Measurements from ENCODE around the gene PEX14.

Gene PEX14

DNA sequence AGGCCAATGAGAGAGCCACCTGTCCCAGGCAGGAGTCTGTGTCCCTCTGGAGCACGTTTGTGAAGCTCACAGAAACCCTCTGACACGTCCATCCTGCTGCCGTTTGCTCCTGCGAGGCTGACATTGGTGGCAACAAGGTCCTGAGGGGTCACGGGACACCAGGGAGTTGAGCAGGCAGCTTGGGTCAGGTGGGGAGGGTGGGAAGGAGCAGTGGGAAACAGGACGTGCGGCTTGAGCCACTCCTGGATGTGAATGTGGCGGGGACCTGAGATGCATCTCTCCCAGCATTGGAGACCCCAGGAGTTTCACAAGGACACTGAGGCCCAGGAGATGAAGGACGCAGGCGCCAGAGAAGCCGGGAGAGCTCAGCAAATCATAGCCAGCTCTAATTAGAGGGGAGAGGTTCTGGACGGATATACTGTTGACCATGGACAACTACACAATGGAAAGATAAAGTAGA is 149.0 kb downstream of the PEX14 start:
- no peak for DNase-seq

DNA sequence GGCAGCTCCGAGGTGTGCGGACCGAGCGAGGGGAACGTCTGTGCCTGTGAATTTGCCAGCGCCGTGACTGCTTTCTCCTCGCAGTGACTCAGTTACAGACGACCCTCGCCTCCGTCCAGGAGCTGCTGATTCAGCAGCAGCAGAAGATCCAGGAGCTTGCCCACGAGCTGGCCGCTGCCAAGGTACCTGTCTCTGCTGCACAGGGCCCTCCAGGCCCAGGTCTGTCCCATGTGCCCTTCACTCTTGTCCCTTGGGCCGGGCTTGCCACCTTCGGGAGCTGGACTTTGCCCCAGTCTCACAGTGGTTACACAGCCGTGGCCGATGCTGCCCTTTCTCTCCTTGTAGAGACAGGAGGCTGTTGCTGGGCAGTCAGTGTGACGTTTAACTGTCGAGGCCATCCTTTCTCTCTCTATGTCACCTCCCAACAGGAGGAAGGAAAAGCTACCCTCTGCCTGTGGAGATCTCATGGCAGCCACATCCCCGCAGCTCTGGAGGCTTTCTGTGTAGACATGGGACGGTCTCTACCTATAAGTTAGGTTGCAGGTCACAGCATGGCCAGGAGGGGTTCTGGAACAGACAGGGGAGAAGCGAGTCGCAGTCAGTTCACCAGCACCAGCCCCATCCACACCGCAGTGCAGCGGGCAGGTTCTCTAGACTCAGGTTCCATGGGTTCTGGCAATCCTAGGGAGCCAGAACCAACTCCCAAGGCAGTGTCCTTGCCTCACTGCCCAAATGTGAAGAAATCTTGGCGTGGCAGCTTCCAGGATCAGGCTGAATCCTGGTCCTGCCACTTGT is 149.7 kb downstream of the PEX14 start:
- DNase-seq, result no peak

DNA sequence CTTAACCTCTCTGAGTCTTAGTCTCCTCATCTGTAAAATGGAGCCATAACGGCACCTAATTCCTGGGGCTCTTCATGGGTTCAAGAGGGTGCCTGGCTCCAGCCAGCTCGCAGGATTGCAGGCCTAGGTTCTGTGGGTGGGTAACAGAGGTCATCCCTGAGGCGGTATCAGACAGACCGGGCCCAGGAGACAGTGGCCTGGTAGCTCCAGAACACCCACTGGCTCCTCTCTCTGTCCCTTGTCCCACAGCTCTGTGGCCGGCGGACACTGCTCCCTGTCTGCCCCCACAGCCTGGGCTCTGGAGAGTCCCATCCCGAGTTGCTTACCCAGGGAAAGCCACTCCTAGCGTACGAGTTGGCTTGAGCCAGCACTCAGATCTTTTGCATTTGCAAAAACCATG is 150.3 kb downstream of the PEX14 start:
- DNase-seq, result no peak

DNA sequence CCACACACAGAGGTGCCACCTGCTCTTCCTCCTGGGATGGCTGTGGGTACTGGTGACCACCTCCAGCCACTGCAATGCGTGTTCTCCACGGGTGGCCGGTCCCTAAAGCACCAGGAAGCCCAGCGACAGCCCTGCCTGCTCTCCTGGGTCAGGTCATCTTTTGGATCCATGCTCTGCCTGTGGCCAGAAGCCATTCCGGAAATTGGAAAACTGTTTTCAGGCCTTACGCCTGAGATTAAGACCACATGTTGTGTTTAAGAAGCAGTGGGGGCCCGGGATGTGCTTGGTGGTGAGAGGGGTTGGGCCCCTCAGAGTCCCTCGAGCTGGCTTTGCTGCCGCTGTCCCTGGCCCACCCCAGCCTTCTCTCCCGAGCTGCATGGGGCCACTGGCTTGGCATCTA is 150.8 kb downstream of the PEX14 start:
- DNase-seq, result no peak

DNA sequence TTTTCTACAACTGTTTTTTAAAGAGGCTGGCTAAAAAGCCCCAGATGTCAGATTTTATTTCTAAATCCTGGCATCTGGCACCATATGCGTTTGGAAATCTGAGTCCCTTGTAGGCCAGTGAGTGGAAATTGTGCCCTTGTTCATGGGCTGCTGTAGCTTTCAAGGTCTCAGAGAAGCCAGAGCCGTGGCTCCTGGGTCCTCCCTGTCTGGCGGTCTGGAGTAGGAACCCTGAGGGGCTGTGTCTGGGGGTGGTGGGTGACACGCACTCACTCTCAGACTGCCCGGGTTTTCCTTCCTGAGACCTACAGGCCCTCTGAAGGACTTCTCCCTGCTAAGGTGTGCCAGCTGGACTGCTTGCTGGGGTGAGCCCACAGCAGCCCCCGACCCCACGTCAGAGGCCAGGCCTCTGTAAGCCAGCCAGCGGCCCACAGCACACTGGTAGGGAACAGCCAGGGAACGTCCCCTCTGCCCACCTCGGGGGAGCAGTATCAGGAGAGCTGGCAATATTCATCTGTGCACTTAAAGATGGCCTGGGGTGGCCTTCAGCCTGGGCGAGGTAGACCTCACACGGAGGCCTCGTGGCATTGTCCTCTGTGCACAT is 151.5 kb downstream of the PEX14 start:
- no peak for DNase-seq

DNA sequence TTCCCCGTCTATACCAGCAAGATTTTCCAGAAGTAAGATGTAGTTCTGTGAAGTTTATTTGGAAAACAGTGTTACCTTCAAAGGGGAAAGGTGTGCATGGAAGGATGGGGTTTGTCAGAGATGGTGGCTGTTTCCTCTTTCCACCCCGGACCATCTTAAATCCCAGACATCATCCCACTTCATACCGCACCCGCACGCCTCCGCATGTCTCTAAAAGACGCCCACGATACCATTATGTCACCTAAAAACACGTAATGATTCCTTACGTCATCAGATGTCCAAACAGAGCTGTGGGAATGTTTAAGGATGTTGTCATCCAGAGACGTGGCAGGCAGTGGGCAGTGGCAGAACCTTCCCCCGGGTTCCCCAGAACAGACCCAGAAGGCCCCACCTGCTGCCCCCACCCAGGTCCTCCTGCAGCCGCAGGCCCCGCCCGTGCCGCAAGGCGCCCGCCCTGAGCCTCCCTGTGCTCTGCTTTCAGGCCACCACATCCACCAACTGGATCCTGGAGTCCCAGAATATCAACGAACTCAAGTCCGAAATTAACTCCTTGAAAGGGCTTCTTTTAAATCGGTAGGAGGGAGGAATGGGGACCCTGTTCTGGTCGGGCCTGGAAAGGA is 152.2 kb downstream of the PEX14 start:
- DNase-seq, result peak; percentile 55 to 63 (median 58)

DNA sequence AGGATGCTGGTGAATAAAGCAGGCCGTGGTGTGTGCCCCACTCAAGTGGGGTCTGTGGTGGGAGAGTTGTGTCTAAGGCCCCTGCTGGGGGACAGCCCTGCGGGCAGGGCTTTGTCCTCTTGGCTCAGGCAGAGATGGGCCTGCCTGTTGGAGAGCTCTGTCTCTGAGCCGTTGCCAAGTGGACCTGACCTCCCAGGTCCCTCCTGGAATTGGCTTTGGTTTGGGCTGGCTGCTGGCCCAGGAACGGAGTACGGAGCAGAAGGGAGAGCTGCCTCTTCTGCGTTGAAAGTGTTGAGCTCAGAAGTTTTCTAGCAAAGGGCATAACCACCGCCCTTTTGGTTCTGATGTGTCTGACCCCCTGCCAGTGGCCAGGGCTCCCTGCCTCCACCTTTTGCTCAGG is 153.9 kb downstream of the PEX14 start:
- DNase-seq, result no peak

DNA sequence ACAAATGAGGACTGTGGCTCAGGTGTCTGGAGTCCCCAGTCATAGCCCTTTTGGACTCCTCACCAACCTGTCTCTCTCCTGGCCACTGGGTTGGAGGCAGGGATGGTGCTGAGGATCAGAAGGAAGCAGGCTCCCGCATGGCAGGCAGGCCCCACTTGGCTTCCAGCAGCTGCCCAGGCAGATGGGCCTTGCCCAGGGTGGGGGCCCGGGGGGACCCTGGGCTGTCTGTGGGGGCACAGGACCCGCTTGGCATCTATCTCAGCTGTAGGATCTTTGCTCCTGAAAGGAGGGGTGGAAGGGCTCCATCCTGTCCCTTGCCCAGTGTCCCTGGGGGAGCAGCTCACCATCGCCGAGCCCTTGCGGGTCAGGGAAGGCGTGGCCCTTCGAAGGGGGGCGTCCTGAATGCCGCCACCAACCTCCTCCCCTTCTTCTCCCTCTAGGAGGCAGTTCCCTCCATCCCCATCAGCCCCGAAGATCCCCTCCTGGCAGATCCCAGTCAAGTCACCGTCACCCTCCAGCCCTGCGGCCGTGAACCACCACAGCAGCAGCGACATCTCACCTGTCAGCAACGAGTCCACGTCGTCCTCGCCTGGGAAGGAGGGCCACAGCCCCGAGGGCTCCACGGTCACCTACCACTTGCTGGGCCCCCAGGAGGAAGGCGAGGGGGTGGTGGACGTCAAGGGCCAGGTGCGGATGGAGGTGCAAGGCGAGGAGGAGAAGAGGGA is 154.5 kb downstream of the PEX14 start:
- no peak for DNase-seq

DNA sequence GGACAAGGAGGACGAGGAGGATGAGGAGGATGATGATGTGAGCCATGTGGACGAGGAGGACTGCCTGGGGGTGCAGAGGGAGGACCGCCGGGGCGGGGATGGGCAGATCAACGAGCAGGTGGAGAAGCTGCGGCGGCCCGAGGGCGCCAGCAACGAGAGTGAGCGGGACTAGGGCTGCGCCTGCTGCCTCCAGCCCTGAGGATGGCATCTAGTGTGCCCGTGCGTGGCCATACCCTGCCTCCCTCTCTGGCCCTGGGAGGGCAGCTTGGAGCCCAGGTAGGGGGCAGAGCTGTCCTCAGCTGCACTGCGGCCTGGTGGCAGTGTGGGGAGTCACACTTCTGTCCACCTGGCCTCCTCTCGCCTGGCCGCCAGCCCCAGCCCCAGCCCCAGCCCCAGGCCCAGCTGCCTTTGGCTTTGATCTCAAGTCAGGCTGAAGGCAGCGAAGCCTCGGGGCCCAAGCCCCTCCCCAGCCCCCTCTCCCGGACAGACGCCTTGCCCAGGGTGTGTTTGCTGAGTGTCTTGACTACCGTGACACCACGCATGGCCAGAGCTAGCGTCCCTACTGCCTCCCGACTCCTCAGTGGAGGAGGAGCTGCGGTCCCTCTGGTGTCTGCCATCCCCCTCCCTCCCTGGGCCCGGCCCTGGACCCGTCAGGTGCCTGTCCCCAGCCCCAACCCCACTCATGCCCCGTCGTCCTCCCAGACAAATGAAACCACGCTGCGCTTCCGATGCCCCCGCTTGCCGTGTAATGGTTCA is 155.2 kb downstream of the PEX14 start:
- no peak for DNase-seq

DNA sequence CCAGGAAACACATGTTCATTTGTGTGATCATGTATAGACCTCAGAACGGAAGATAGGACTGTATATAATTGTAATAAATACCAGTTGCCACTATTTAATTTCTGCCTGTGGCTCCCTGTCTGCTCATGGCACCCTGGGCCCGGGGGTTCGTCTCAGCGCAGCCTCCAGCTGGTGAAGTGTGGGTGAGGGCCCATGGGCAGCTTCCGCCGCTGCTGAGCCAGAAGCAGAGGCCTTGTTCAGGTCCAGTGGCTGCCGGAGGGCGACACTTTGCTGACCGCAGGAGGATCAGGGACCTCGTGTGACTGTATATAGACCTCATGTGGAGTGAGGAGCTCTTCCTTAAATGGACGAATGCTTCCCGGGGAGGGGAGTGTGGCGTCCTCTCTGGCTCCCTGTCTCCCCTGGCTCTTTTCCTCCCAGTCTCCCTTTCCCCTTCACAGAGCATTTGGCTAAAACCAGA is 155.9 kb downstream of the PEX14 start:
- no peak for DNase-seq

DNA sequence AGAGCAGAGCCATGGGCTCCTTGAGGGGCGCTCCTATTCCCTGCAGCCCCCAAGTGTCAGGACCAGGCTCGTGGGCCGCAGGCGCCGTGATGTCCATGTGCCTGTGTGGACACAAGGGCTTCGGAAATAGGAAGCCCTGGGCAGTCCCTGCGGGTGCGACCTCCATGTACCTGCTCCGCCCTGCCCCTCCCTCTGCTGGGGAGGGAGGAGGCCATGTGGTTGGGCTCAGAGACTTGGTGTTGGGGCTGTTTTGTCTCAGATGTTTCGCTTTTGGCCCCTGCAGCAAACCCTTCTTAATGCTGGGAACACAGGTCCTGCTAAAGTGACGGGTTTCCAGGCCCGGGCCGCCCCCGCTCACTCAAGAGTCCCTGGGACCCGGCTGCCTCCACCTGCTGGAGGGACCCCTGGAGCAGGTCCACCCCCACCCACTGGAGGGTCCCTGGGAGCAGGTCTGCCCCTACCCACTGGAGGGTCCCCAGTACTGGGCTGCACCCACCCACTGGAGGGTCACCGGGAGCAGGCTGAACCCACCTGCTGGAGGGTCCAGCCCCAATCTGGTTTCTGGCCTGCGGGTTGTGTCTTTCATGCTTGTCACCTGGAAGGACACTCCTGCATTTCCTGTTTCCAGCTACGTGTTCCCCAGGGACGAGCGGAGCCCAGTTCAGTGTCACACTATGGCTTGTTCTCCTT is 156.5 kb downstream of the PEX14 start:
- no peak for DNase-seq

DNA sequence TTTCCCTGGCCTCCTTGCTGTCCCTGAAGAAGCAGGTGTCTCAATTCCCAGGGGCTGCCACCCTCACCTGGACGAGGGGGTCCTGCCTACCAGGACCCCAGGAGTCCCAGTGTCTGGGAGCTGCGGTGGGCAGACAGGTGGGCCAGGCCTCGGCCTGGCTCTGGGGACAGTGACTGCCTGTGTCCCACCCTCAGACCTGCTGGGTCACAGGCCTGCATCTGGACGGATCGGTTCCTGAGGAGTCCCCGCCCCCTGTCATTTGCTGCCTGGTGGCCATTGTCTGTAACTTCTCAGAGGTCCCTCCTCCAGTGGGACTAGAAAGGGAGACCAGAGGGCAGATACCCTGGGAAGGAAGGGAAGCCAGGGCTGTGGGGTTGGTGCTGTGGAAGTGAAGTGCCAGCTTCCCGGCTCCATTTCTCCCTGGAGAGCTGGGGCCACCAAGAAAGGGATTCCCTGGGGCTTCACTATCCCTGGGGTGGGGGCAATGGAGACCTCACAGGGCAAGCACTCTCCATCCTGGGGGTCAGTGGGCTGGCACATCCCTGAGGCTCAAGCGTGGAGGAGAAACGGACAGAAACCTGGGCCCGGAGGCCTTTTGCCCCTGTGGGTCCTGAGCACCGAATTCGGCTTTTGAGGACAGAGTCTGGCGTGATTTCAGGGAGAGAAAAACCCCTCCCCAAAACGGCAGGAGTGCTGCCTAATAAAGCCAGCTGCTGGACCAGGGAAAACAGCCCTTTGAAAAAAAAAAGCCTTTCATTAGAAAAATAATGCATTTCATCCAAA is 157.3 kb downstream of the PEX14 start:
- DNase-seq, result no peak

DNA sequence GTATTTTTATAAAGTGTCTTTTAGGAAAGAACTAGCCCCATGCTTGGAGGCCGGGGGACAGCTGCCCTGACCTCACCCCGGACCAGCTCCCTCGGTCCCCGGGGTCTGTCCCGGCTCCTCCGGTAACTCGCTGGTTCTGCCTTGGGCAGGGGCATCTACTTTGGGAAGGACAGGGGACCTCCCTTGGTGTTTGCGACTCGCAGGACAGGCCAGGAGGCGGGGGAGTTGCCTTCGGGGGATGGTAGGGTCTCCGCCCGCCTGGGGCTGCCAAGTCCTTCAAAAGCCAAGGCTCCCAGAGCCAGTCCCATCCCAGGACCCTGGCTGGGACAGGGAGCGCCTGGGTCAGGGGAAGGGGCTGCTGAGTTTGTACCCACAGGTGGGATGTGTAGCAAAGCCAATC is 157.9 kb downstream of the PEX14 start:
- no peak for DNase-seq

DNA sequence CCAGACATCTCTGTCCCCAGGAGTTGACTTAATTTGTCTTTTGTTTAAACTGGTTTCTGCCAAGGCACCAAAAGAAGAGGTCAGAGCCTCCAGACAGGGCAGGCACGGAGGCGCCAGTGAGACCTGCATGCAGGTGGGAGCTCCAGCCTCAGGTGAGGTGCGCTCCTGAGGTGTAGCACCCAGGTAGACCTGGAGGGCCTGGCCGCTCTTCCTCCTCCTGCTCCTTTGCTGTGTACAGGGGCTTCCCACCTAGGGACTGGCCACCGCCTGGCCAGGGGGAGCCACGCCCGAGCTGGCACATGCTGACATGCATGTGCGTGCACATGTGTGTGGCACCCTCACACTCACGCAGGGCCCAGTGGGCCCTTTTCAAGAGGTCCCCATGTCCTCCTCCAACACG is 158.7 kb downstream of the PEX14 start:
- no peak for DNase-seq

DNA sequence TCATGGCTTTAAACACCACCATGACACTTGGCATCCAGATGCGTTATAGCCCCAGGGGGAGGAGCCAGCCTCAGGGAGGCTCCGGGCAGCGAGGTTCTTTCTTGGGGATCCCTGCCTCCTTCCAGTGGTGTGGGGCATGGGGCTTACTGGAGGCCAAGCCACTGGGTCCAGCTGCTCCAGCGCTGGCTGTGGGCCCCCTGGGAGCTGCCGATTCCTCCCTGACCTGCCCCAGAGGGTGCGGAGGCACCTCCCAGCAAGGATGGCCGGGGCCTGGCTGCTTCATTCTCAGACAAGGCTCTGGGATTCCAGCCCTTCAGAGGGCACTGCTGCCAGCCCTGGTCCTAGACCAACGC is 159.3 kb downstream of the PEX14 start:
- DNase-seq, result no peak

DNA sequence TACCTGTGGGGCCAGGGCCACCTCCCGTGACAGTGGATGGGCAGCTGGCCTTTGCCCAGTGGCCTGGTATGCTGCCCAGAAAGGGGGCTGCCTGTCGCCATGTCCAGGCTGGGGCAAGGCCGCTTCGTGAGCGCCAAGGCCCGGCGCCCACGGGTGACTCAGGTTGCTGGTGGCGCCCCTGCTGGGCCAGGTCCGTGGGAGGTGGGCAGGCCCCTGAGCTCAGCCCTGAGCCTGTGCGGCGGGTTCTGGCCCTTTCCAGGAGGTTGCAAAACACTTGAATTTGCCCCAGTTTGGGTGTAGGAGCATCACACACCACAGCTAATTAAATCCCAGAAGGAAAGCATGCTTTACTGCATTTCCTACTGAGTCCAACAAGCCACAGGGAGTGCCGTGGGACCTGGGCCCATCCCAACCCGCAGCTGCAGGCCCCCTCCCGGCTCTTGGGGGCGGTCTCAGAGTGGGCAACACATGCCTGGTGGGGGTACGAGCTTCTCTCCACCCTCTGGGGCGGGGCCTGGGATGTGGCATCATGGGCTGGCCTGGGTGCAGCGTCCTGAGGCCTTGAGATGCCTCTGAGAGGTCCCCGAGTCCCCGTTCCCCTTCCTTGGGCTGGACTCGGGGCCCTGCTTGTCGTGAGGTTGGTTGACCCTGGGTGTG is 159.8 kb downstream of the PEX14 start:
- DNase-seq, result no peak

DNA sequence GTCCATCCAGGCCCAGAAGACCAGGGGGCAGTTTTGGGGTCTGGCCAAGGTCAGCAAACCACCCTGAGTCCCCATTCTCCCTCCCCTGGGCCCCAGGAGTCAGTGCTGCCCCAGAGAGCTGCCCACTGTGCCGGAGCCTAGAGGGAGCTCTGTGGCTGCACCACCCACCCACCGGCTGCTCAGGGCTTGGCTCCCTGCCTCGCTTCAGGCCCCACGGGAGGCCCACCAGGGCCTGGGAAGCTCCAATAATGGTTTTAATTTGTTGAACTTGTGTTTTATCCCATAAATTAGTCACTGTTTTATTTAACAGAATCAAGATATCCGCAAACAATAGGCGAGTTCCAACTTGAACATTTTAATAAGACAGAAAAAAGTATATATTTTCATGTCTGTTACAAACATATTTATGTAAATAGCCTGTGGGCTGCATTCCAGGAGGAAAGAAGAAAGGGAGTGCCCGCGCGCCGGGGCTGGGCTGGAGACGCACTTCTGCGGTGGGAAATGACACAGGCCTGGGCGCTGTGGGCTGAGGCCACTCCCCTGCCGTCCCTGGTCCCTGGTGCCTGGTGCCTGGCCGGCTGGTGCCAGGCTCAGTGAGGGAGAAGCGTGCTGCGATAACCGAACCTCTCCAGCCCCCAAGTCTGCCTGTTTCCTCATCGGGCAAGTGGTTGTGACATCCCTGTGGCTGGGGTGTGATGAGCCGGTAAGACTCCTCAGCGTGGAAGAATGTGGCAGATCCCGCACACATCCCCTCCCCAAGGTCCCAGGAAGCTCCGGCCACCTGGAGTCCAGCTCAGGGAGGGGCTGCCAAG is 160.5 kb downstream of the PEX14 start:
- no peak for DNase-seq

DNA sequence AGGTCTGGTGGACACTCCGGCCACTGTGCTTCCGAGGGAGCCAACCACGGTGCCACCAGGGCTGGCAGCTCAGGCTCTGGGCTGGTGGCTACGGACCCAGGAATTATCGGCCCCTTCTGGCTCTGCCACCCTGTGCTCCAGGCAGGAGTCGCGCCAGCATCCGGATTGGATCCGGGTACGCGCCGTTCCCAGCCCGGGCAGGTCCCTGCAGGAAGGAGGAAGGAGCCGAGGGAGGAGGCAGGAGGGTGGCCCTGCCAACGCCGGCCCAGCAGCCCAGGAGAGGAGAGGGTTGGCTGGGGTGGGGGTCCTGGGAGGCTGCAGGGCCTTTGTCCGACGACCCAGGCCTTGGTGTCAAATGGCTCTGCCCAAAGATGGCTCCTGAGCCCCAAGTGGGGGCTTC is 161.2 kb downstream of the PEX14 start:
- DNase-seq, result no peak

DNA sequence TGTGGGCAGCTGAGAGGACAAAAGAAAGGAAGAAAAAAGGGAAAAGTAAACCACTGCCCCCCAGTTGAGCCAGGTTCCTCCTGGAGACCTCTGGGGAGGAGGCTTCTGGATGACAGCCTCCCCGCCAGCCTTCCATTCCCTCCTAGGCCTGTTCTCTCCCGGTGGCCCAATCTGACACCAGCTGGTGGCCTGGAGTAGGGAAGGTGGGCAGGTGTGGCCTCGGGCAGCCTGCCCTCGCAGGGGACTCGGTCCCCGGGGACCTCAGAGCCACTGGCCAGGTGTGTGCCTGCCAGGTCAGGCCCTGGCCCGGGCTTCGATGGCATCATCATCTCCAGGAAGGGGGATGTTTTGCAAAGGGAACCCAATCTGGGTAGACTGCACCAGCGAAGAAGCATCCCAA is 162.7 kb downstream of the PEX14 start:
- DNase-seq, result no peak

All from suppressor macrophage treated with lipopolysaccharide for 1 hour (primary cell).